Skeletal muscle satellite cell (primary cell): ENCODE results near the gene DIAPH2.

ENCODE experiments used
- H3K27me3 ChIP-seq: 2 replicates; pipeline ENCODE4 v1.7.0; 2013; ENCODE audit warnings: low read length; ENCODE audit not compliant: control insufficient read depth, insufficient read depth
- H3K36me3 ChIP-seq: 2 replicates; pipeline ENCODE4 v1.7.0; 2013; ENCODE audit warnings: mild to moderate bottlenecking, control low read depth, low read length; ENCODE audit not compliant: insufficient read depth
- H3K4me1 ChIP-seq: 2 replicates; pipeline ENCODE4 v1.7.0; 2013; ENCODE audit warnings: low read length; ENCODE audit not compliant: control insufficient read depth, insufficient read depth
- H3K4me2 ChIP-seq: 2 replicates; pipeline ENCODE4 v1.7.0; 2013; ENCODE audit warnings: mild to moderate bottlenecking, low read length
- H3K4me3 ChIP-seq: 2 replicates; pipeline ENCODE4 v1.7.0; 2013; ENCODE audit warnings: low read length
- H3K9ac ChIP-seq: 2 replicates; pipeline ENCODE4 v1.7.0; 2013; ENCODE audit warnings: mild to moderate bottlenecking, low read depth, low read length, moderate library complexity
- H3K9me3 ChIP-seq: replicated peaks from 2 replicates; pipeline ENCODE4 v1.7.0; 2013; ENCODE audit warnings: mild to moderate bottlenecking, control low read depth, low read length

DIAPH2 gene

GRCh38 chrX:96883608-96884007 lies 199.0 kb downstream of the DIAPH2 start, which contains the start of gene RPA4:
RPA4 (plus strand) TSS chrX:96883908; CDS start chrX:96884311, 403 bp downstream.
- H3K4me2 ChIP-seq: no peak within 1 kb of the TSS
- H3K9me3 ChIP-seq: no peaks in the 10 kb centered on the region
- H3K36me3 ChIP-seq: peaks cover 3% of the 10 kb centered on the region
- H3K9ac ChIP-seq: no peak within 1 kb of the TSS
- no peak within 1 kb of the TSS for H3K4me3 ChIP-seq
- H3K27me3 ChIP-seq: no peaks in the 10 kb centered on the region
- no peaks in the 10 kb centered on the region for H3K4me1 ChIP-seq

GRCh38 chrX:96884027-96884426 lies 199.4 kb downstream of the DIAPH2 start:
- H3K4me2 ChIP-seq: no peak overlapping the region
- H3K4me3 ChIP-seq: no peak overlapping the region
- H3K27me3 ChIP-seq: no peaks in the 10 kb centered on the region
- no peaks in the 10 kb centered on the region for H3K4me1 ChIP-seq
- peaks cover 3% of the 10 kb centered on the region for H3K36me3 ChIP-seq
- no peaks in the 10 kb centered on the region for H3K9me3 ChIP-seq
- H3K9ac ChIP-seq: no peak overlapping the region

- Histone ChIP-seq H3K4me3 (no peak overlapping the region), H3K9me3 (no peaks in the 10 kb centered on the region), H3K4me2 (no peak overlapping the region), H3K4me1 (no peaks in the 10 kb centered on the region), H3K27me3 (no peaks in the 10 kb centered on the region), H3K9ac (no peak overlapping the region), H3K36me3 (no peaks in the 10 kb centered on the region)
Measured at GRCh38 chrX:96889726-96890125, 205.1 kb downstream of the DIAPH2 start.

GRCh38 chrX:96906741-96907140 lies 222.1 kb downstream of the DIAPH2 start:
- no peaks in the 10 kb centered on the region for H3K36me3 ChIP-seq
- H3K9me3 ChIP-seq: no peaks in the 10 kb centered on the region
- H3K9ac ChIP-seq: no peak overlapping the region
- H3K4me1 ChIP-seq: peaks cover 13% of the 10 kb centered on the region
- no peak overlapping the region for H3K4me3 ChIP-seq
- H3K27me3 ChIP-seq: no peaks in the 10 kb centered on the region
- H3K4me2 ChIP-seq: no peak overlapping the region

GRCh38 chrX:96907516-96908272 lies 223.1 kb downstream of the DIAPH2 start:
- Histone ChIP-seq H3K4me3 (no peak overlapping the region), H3K36me3 (no peaks in the 10 kb centered on the region), H3K9ac (no peak overlapping the region), H3K4me1 (peaks cover 13% of the 10 kb centered on the region), H3K4me2 (no peak overlapping the region), H3K27me3 (no peaks in the 10 kb centered on the region), H3K9me3 (no peaks in the 10 kb centered on the region)

GRCh38 chrX:96909291-96909690 lies 224.6 kb downstream of the DIAPH2 start:
- no peaks in the 10 kb centered on the region for H3K36me3 ChIP-seq
- H3K9ac ChIP-seq: peak overlapping the region; percentile 30

GRCh38 chrX:96918864-96919263 lies 234.2 kb downstream of the DIAPH2 start:
- H3K27me3 ChIP-seq: no peaks in the 10 kb centered on the region

More at GRCh38 chrX:96909291-96909690, 224.6 kb downstream of the DIAPH2 start:
- Histone ChIP-seq H3K9me3 (no peaks in the 10 kb centered on the region), H3K4me1 (peaks cover 13% of the 10 kb centered on the region), H3K4me3 (no peak overlapping the region), H3K4me2 (peak overlapping the region; percentile 37), H3K27me3 (no peaks in the 10 kb centered on the region)

GRCh38 chrX:96919672-96920071 lies 235.0 kb downstream of the DIAPH2 start:
- Histone ChIP-seq H3K27me3 (no peaks in the 10 kb centered on the region), H3K4me2 (no peak overlapping the region), H3K9ac (no peak overlapping the region), H3K4me3 (no peak overlapping the region), H3K9me3 (no peaks in the 10 kb centered on the region), H3K36me3 (no peaks in the 10 kb centered on the region), H3K4me1 (no peaks in the 10 kb centered on the region)

More at GRCh38 chrX:96918864-96919263, 234.2 kb downstream of the DIAPH2 start:
- H3K4me2 ChIP-seq: no peak overlapping the region
- no peak overlapping the region for H3K4me3 ChIP-seq
- no peaks in the 10 kb centered on the region for H3K36me3 ChIP-seq
- H3K9ac ChIP-seq: no peak overlapping the region
- H3K9me3 ChIP-seq: no peaks in the 10 kb centered on the region
- H3K4me1 ChIP-seq: no peaks in the 10 kb centered on the region

- H3K4me1 ChIP-seq: no peaks in the 10 kb centered on the region
Measured at GRCh38 chrX:96924581-96924980, 239.9 kb downstream of the DIAPH2 start.

GRCh38 chrX:96929036-96929435 lies 244.4 kb downstream of the DIAPH2 start:
- no peaks in the 10 kb centered on the region for H3K4me1 ChIP-seq
- no peaks in the 10 kb centered on the region for H3K9me3 ChIP-seq
- H3K27me3 ChIP-seq: no peaks in the 10 kb centered on the region
- no peak overlapping the region for H3K4me2 ChIP-seq
- H3K4me3 ChIP-seq: no peak overlapping the region
- H3K9ac ChIP-seq: no peak overlapping the region
- H3K36me3 ChIP-seq: no peaks in the 10 kb centered on the region

More at GRCh38 chrX:96924581-96924980, 239.9 kb downstream of the DIAPH2 start:
- no peak overlapping the region for H3K4me3 ChIP-seq
- H3K36me3 ChIP-seq: no peaks in the 10 kb centered on the region
- no peaks in the 10 kb centered on the region for H3K27me3 ChIP-seq
- no peaks in the 10 kb centered on the region for H3K9me3 ChIP-seq
- H3K9ac ChIP-seq: no peak overlapping the region
- no peak overlapping the region for H3K4me2 ChIP-seq

- no peak overlapping the region for H3K4me3 ChIP-seq
- no peaks in the 10 kb centered on the region for H3K27me3 ChIP-seq
- no peak overlapping the region for H3K9ac ChIP-seq
- H3K9me3 ChIP-seq: peaks cover 7% of the 10 kb centered on the region
- H3K36me3 ChIP-seq: peaks cover 5% of the 10 kb centered on the region
- no peaks in the 10 kb centered on the region for H3K4me1 ChIP-seq
- H3K4me2 ChIP-seq: no peak overlapping the region
Measured at GRCh38 chrX:96957718-96958117, 273.1 kb downstream of the DIAPH2 start.

GRCh38 chrX:96971812-96972211 lies 287.2 kb downstream of the DIAPH2 start:
- Histone ChIP-seq H3K9ac (no peak overlapping the region), H3K27me3 (no peaks in the 10 kb centered on the region), H3K4me1 (no peaks in the 10 kb centered on the region), H3K9me3 (no peaks in the 10 kb centered on the region), H3K4me3 (no peak overlapping the region), H3K36me3 (no peaks in the 10 kb centered on the region), H3K4me2 (no peak overlapping the region)
